Hepatic stellate cell (primary cell): ENCODE results near the gene PRKCE.

ENCODE experiments used
- DNase-seq: peaks from one replicate; pipeline ENCODE4 v3.0.0; 2011; ENCODE audit warnings: low spot score

The PRKCE gene

DNA sequence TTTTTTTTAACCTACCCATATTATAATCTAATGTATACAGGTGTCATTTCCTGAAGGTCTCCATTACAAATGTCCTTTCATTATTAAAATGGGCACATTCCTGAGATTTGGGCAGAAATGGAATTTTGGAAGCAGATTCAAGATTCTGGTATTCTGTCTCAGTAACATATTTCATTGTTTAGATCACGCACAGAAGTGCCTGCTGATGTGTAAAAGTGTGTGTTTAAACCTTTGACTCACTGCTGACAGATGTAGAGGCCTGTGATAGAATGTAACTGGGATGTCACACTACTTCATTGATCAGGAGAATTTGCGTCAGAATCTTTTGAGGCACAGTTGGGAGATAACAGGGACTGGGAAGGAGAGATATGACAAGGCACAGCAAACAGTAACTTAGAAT, 368.9 kb downstream of the PRKCE start:
- no peak for DNase-seq

GRCh38 chr2:46023165-46023854, 371.8 kb downstream of the PRKCE start:
- no peak for DNase-seq

DNA sequence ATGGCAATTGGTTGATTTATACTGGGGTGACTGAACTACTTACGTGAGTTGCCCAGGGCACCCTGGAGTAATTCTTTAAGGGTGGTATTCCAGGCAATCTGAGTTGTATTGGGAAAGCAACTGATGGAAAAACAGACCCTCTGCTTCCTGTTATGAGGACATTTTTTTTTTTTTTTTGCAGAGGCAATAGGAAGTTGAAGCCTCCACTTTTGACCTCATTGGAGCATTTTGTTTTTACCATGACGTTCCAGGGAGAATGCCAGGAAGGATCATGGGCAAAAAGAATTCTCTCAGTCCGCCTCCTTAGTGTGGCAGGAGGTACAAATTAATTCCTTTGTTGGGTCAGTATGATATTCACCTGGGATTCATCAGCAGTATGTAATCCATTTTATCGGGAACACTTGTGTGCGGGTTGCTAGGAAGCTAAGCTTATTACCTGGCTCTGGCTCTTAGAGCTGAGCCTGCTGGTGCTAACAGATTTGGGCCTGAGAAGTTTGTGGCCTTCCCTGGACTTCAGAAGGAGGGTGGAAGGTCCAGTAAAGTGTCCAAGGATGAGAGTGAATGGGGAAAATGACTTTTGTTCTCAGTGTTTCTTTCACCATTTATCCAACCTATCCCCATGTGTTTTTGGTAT, 372.8 kb downstream of the PRKCE start:
- no peak for DNase-seq

DNA sequence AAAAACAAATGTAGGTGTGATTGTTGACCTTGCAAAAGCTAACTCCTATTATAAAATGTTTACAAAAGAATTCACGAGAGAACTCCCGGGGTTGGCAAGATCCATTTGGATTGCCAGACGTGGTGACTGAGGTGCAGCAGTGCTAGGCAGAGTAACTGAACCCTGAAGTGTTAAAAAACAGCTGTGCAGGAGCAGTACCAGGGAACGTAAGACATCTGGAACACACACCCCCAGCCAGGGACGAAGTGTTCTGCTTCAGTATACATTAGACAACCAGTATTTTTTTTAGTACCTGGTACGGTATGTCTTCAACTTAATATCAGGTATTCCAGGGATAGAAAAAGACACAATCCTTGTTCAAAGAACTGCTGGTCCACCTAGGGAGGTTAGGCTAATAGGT, 373.6 kb downstream of the PRKCE start:
- DNase-seq = no peak

GRCh38 chr2:46025676-46026075, 374.2 kb downstream of the PRKCE start:
- no peak for DNase-seq

DNA sequence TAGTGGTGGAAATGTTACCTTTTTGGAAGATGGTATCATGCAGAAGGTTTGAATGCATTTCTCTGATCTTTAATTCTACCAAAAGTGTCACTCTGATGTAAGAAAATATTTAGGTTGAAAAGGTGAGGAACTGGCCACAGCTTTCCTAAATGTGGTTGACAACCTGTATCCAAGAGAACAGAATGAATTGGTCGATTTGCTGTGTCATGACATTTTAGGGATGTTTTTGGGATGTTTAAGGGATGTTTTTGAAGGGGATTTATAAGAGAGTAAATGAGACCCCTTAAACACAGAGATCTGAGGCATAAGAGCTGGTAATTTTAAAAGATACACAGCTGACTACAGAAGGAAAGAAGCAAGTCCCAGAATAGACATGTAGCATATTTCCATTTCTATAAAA, 375.0 kb downstream of the PRKCE start:
- no peak for DNase-seq

DNA sequence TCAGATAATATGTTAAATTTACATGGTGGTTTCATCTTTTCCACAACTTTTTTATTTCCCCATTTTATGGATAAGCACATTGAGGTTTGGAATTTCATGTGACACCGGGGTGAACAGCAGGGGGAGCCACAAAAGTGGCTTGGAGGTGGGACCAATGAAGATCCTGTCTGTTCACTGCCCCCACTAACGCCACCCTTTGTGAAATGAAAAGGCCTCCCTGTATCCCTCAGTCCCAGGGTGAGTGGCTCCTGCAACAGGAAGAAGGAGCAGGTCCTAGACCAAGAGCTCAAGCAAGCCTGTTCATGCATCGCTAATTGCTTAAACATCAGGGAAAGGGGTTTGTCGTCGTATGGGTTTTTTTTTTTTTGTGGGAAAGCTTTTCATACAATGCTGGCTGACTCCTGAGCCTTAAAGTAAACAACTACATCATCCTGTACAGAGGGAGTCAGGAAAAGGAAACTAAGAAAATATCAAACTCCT, 377.9 kb downstream of the PRKCE start:
- peak; percentile 32 for DNase-seq

- DNase-seq = no peak
Observed at GRCh38 chr2:46030330-46030729, 378.9 kb downstream of the PRKCE start.

DNA sequence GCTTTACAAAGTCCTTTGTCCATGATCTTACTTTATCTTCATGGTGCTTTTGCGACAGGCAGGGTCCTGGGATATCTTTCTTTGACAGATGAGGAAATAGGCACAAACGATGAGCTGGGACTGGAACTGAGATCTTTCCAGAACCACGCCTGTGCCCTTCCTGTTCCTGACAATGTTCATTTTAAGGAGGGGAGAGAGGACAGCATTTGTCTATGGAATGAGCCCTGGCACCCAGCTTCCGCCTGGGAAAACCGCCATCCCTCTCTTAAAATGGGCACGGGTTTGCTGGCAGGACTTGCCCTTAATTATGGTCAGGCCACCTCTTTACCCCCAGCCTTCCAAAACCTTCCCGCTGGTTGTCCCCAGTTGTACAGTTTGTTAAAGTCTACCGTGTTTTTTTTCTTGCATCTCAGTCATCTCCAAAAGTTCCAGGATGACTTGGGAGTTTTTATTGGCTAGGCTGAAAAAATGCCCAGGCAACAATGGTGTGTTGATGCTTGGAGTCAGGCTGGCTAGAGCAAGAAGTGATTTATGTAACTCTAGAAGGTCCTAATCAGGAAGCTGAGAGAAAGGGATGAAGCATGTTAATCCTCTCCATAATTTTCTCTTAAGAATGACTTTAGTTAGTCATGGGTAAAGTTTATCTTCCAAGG, 380.8 kb downstream of the PRKCE start:
- DNase-seq = no peak

GRCh38 chr2:46032996-46033395, 381.5 kb downstream of the PRKCE start:
- no peak for DNase-seq

- DNase-seq = no peak
Observed at GRCh38 chr2:46034535-46034934, 383.1 kb downstream of the PRKCE start.

DNA sequence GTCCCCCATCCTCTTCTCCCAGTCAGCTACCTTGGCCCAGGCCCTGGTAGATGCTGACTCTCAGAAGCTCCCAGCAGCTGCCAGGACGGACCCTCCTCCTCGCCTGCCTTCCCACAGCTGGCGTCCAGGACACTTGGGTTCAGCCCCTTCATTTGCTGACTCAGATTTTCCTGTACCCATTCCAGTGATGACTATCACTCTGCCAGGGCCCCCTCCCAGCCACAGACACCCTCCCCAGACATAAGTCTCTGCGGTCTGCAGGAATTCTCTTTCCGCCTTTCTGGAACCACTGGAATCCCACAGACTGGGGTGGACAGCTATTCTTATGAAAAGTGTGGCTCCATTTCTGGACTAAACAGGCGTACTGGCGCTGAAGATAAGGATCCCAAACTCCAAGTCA, 385.5 kb downstream of the PRKCE start:
- DNase-seq = no peak

DNA sequence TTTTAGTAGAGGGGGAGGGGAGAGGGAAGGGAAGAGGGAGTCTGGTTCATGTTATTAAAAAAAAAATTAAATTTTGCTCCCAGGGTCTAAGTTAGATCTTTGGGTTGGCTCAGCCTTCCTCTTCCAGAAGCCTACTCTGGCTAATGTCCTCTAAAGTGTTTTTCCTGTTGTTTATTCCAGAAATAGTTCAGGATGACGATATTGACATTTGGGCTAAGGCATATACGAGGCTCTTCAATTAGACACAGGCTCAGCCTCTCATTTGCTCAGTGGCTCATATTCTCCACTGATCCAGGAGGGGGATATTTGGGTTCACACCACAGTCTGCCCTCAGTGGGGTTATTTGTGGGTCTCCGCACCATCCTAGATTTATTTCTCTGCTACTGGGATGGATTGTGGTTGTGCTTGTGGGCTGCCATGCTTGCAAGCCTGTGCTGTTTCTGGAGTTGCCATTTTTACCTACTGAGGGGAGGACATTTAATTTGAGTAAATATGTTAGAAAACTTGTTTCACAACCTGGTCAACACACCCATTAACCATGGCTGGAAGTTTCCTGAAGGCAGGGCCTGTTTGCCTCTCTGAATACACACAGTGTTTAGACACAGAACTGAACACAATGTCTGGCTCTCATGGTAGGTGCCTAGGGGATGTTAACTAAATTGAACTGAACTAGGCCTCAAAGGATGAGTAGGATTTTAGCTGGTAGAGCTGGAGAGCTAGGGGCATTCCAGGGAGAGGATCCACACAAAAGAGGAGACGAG, 388.2 kb downstream of the PRKCE start:
- no peak for DNase-seq

DNA sequence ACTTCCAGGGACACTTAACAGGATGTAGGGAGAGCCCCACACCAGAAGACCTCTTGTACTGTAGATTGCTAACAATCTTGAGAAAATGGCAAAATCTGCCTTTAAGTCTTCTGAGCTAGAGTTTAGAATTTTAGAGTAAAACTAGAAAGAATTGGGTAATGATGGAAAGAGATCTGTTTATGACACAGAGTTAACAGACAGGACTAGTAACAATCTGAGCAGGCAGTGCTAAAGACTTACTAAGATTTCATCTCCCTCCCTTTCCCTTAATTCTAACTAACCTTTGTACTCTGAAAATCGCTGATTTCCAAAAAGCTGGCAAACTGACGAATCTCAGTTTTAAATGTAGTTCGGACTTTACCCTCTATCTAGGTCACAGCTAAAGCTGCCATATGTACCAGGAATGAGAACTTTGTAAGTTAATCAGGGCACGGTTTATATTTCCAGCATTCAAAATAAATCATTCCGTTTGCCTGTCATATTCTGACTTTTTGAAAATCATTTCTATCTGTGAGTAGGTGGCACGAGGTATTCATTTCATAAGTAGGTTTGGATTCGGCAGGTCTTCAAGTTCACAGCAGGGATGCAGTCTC, 389.2 kb downstream of the PRKCE start:
- no peak for DNase-seq

- no peak for DNase-seq
Observed at GRCh38 chr2:46041434-46041833, 390.0 kb downstream of the PRKCE start.

GRCh38 chr2:46042207-46042637, 390.7 kb downstream of the PRKCE start:
- DNase-seq = no peak

DNA sequence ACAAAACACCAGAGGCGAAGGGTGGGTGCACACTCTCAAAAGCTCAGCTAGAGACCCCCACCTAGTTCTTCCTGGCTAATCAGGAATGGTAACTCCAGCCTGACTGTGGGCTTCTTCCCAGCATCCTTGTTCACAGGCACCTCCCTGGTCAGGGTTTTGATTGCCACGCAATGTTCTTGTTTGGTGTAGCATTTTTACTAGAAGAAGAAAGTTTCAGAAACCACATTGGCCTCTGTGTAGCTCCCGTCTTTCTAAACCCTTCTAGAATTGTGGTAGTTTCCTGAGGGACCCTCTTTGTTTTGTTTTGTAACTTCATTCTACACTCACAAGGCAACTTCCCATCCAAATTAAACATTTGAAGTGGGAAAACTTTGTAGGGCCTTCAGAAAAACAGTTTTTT, 391.2 kb downstream of the PRKCE start:
- DNase-seq = no peak

DNA sequence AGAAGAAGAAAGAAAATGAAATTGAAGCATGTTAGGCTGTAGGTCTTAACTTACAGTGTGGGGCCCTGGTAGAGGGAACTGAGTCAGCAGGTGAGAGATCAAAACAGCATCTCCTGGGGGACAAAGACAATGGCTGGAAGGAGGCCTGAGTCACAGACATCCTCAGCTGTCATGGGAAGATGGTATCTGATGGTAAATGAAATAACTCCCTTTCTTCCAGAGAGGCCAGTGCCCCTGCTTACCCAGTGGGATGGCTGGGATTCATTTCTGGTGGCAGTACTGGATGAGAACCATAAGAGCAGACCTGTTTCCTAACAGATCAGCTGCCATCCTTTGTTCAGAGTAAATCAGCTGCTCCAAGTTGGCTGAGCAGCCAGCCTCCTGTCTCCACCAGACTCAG, 394.4 kb downstream of the PRKCE start:
- DNase-seq = no peak

GRCh38 chr2:46047290-46047689, 395.8 kb downstream of the PRKCE start:
- DNase-seq = no peak

DNA sequence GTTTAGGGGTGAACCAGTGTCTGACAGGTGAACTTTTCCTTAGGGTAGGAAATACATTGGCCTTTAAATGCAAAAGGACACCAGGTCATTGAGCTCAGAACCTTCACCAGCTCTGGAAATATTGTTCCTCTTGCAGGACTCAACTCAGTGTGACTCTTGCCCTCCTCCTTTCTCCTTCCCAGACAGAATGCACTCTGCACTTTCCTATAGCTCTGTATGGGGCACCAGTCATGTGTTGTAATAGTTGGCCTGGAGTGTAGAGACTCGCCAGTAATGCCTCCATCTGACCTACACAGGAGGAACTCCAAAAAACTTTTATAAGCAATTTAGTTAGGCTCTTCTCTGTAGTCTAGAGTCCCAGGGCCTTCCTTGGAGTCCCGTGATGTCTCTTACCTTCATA, 397.2 kb downstream of the PRKCE start:
- DNase-seq = no peak

DNA sequence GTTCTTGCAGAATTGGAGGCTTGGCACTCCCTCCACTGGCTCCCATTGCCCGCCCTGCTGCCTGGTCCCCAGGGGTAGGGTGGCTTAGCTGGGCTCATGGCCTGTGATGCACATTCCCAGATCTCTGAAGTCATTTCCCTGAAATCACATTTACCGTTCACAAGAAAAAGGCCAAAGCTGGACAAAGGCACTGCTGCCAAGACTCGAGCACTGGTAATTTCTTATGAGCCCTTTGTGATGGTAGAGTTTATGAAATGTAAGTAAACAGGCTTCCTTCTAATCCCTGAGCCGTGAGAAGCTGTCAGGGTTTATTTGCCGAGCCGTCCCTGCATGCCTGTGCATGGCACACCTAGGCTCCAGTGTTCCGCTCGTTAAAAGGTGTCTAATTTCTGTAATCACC, 398.6 kb downstream of the PRKCE start:
- DNase-seq = no peak

GRCh38 chr2:46050489-46050888, 399.0 kb downstream of the PRKCE start:
- DNase-seq = no peak
